ENCODE results near the gene DENND6A.
"Not testable (repeated sequence)": the region's sequence is repeated elsewhere in the genome, so short reads cannot be mapped to it uniquely, and the experiment has no call there.

DENND6A gene

DNA sequence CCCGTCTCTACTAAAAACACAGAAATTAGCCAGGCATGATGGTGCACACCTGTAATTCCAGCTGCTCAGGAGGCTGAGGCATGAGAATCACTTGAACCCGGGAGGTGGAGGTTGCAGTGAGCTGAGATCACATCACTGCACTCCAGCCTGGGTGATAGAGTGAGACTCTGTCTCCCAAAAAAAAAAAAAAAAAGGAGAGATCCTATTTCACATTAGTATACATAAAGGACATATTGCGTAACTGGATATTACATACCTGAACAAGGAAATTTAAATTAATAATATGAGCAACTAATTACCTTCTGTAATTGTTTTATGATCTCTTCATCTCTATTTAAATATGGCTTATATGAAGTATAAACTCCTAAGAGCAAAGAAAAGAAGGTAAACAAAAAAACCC lies 58.6 kb downstream of the DENND6A start:
- not testable (repeated sequence) for DNase-seq (ENCODE audit: low spot score)

DNA sequence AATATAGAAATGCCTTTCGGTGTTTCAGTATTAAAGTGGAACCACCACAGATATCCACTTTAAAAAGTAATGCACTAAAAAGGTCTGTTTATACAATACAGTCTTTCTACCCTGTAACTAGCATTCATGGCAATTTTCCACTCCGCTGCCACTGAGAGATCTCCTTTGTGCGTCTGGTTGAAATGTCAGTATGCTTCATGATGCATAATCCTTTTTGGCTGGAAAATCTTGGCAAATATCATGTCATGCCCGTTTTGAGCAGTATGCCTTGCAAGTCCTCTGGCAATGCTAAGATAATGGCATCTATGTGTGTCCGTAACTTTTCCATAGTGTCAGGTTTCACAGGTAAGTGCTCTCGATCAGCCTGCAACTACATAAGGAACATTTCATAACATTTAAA lies 64.9 kb downstream of the DENND6A start:
- DNase-seq (ENCODE audit: low spot score) = no peak

DNA sequence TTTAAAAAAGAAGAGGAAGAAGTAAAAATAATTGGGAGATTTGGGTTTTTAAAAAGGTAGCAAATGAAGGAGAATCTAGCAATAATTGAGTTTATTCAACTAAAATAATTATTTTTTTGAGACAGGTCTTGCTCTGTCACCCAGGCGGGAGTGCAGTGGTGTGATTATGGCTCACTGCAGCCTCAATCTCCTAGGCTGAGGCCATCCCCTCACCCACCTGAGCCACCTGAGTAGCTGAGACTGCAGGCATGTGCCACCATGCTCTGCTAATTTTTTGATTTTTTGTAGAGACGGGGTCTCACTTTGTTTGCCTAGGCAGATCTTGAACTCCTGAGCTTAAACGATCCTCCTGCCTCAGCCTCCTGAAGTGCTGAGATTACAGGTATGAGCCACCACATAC lies 68.1 kb downstream of the DENND6A start:
- no peak for DNase-seq (ENCODE audit: low spot score)

DNA sequence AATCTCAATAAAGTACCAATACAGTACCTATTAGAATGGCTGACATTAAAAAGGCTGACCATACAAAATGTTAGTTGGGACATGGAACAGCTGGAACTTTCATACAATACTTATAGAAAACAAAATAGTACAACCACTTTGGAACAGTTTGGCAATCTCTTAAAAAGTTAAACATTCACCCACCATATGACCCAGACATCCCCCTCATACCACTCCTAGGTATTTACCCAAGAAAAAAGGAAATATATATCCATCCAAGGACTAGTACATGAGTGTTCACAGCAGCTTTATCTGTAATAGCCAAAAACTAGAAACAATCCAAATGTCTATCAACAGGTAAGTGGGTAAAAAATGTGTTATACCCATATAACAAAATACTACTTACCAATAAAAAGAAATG lies 70.5 kb downstream of the DENND6A start:
- no peak for DNase-seq (ENCODE audit: low spot score)

DNA sequence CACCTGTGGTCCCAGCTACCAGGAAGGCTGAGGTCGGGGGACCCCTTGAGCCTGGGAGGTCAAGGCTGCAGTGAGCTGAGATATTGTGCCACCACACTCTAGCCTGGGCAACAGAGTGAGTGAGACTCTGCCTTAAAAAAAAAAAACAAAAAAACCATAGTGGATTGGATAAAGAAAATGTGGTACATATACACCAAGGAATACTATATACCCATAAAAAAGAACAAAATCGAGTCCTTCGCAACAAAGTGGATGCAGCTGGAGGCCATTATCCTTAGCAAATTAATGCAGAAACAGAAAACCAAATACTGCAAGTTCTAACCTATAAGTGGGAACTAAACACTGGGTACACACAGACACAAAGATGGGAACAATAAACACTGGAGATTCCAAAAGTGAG lies 75.1 kb downstream of the DENND6A start:
- DNase-seq (ENCODE audit: low spot score) = no peak

DNA sequence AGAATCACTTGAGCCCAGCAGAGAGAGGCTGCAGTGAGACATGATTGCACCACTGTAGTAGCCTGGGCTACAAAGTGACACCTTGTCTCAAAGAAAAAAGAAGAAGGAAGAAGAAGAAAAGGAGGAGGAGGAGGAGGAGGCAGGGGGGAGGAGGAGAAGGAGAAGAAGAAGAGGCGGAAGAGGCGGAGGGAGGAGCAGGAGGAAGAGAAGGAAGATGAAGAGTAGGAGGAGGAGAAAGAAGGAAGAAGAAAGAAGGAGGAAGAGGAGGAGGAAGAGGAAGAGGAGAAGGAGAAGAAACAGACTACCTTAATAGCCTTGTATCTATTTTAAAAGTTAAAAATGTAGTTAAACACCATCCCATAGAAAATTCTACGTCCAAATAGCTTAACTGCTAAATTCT lies 76.6 kb downstream of the DENND6A start:
- no peak for DNase-seq (ENCODE audit: low spot score)

DNA sequence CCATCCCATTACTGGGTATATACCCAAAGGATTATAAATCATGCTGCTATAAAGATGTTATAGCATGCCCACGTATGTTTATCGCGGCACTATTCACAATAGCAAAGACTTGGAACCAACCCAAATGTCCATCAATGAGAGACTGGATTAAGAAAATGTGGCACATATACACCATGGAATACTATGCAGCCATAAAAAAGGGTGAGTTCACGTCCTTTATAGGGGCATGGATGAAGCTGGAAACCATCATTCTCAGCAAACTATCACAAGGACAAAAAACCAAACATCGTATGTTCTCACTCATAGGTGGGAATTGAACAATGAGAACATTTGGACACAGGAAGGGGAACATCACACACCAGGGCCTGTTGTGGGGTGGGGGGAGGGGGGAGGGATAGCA lies 81.0 kb downstream of the DENND6A start:
- DNase-seq (ENCODE audit: low spot score) = not testable (repeated sequence)

DNA sequence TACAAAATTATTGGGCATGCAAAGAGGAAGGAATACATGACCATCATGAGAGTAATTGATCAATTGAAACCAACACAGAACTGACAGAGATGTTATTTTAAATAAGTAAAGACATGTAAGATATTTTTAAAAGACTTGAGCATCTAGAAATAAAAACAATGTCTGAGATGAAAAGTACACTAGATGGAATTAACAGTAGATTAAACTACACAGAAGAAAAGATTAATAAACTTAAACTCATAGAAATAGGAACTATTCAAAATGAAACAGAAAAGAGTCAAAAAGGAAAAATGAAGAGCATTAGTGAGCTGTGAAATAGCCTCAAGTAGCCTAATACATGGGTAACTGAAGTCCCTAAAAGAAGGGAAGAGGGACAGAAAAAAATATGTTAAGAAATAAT lies 87.2 kb downstream of the DENND6A start:
- DNase-seq (ENCODE audit: low spot score) = no peak

DNA sequence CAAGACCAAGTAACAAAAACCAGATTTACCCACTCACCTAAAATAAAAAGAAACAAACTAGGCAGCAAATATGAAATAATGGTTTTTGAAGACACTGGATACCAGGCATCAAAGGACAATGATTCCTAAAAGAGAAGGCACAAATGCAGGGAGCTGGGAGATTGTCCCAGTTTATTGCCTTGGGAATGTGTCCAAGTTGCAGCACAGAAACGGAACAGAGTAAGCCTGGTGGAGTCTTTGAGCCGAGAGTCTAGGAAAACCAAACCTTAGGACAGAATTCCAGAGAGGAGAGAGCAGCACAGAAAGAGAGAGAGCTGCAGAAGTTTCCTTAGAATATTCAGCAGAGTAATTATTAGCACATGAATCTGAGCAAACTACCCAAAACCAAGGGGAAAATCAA lies 87.9 kb downstream of the DENND6A start:
- DNase-seq (ENCODE audit: low spot score) = no peak

DNA sequence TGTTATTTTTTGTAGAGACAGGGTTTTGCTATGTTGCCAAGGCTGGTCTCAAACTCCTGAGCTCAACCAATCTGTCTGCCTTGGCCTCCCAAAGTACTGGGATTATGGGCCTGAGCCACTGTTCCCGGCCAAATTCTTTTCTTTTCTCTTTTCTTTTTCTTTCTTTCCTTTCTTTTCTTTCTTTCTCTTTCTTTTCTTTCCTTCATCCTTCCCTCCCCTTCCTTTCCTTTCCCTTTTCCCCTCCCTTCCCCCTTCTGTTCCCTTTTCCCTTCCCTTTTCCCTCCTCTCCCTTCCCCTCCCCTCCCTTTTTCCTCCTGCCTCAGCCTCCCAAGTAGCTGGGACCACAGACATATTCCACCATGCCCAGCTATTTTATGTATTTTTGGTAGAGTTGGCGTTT lies 92.7 kb downstream of the DENND6A start:
- no peak for DNase-seq (ENCODE audit: low spot score)

DNA sequence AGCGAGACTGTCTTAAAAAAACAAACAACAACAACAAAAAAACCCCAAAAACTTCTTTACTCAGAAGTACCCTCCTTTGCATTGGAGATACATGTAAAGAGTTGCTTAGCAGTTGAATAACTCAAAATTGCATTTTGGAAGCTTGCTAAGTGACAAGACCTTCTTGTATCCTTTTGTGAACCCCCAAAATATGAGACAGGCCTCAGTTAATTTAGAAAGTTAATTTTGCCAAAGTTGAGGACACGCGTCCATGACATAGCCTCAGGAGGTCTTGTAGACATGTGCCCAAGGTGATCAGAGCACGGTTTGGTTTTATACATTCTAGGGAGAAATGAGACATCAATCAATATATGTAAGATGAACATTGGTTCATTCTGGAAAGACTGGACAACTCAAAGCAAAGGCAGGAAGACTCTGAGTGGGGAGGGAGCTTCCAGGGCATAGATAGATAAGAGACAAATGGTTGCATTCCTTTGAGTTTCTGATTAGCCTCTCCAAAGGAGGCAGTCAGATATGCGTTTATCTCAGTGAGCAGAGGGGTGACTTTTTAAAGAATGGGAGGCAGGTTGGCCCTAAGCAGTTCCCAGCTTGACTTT lies 94.0 kb downstream of the DENND6A start:
- no peak for DNase-seq (ENCODE audit: low spot score)

DNA sequence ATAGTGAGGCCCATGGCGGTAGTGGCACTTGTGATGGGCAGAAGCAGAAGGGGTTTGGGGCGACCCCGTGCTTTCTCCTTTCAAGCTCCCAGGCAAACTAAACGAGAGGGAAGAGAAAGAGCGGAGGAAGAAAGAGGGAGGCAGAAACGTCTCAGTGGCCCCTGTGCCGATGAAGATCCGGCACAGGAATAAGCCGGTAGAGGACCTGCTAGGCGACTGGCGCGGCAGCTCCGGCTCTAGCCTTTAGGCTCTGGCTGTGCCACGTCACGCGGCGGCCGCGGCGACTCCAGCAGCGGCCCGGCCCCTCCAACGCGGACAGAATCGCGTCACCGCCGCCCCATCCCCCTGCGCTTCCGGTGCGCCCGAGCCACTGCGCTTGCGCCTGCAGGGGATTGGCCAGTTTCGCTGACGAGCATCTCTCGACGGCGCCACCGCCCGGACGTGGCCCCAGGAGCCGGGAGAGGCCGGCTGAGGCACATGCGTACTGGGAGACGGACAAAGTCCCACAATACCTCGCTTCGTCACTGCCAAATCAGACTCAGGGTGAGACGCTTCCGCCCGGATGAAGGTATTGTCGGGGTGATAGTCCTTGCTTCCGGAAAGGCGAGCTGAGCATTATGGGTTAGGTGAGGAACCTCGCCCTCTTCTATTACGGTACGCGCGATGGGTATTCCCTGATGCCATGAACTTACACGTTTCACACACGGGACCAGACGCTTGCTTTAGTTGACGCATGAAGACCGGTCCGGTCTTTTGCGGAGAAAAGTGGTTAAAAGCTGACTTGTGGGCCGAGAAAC lies 95.6 kb downstream of the DENND6A start, which contains the start of gene ARF4:
Gene ARF4, minus strand, starts transcription at position 218 of the 797 bp plus-strand sequence. Its CDS starts 204 bp downstream, at position 14.
- peak; percentile 61 for DNase-seq (ENCODE audit: low spot score)

DNA sequence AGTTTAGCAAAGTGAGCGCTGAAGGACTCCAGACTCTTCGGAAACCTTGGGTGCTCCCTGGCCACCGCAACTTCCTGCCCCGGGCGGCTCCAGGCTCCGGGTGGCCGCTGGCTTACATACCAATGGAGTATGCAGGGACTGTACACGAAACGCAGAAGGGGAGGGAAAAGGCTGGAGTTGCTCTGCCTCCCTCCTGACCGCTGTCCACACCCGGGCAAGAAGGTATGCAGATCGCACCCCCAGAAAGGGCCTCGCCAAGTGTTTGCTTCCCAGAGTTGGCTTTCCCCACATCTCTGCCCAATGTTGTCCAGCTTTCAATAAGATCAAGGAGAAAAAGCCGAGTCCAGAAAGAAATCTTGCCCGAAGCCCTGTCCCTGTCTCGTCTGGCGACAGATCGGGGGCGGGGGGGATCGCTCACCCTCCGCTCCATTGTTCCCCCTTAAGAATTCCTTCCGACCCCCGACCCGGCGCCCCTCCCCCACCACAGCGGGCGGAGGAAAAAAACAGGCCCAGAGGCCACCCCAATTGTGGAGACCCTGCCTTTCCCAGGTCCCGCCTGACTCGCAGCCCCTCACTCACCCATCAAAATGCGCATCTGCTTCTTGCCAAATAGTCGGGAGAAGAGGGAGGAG lies 96.3 kb downstream of the DENND6A start:
- DNase-seq (ENCODE audit: low spot score) = peak; percentile 19

DNA sequence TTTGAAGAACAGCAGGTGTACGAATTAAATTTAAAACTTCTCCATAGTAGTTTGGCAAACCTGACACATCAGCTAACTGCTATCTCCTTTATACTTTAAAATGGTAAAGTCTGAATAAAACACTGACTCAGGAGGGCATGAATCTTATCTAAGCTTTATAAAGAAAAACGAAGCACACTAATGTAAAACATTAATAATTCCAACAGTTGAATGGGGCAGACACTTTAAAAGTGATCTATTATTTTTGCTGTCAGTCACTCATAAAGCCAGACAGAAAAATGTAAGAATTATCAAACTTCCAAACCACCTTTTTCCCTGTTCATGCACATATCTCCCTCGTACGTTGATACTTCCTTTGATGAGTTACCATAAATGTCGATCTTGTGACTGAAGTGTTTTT lies 98.3 kb downstream of the DENND6A start:
- DNase-seq (ENCODE audit: low spot score) = no peak

DNA sequence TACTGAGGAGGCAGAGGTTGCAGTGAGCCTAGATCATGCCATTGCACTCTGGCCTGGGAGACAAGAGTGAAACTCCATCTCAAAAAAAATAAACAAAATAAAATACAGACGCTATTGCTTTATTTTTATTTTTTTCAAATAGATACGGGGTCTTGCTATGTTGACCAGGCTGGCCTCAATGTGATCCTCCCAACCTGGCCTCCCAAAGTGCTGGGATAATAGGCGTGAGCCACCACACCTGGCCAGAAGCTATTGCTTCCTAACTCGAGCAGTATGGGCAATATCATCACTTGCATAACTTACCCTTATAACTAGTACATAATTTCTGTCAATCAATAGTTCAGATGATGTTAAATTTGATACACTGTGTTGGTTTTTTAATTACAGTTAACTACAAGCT lies 98.7 kb downstream of the DENND6A start:
- no peak for DNase-seq (ENCODE audit: low spot score)

DNA sequence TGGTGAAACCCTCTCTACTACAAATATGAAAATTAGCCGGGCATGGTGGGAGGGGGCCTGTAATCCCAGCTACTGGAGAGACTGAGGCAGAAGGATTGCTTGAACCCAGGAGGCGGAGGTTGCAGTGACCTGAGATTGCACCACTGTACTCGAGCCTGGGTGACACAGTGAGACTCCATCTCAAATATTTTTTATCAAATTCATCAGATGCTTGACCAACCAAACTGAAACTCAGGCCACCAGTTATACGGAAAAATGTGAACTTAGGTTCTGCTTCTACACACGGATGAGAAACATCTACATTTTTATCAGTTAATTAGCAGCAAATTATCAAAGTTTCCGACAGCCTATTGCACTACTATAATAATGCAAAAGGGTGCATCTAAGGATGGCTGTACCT lies 100.6 kb downstream of the DENND6A start:
- no peak for DNase-seq (ENCODE audit: low spot score)

DNA sequence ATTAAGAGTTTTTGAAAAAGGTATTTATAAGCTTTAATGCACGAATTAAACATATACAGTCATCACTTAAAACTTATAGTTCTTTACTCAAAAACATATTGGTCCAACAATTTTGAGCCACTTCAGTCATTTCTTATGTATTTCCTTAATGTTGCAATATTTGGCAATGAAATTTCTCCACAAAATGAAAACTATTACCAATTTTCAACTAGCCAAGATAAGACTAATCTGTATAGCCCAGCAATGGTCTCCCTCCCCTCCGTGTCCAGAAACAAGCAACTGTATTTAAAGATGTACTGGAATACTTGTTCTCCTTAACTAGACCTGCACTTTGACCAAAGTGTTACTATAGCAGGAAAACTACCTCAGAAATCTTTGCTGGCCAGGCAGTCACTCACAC lies 105.0 kb downstream of the DENND6A start:
- DNase-seq (ENCODE audit: low spot score) = no peak

DNA sequence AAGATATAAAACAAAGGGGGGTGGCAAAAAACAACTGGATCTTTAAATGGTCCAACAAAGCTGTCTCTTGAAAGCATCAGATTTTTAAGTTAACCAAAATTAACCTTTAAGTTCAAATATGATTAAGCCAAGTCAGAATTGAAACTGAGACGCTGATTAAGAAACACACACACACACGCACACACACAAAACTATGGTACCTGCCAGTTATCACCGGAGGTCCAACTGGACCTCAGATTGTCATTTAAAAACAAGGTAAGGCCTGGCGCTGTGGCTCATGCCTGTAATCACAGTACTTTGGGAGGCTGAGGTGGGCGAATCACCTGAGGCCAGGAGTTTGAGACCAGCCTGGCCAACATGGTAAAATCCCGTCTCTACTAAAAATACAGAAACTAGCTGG lies 106.1 kb downstream of the DENND6A start:
- no peak for DNase-seq (ENCODE audit: low spot score)

DNA sequence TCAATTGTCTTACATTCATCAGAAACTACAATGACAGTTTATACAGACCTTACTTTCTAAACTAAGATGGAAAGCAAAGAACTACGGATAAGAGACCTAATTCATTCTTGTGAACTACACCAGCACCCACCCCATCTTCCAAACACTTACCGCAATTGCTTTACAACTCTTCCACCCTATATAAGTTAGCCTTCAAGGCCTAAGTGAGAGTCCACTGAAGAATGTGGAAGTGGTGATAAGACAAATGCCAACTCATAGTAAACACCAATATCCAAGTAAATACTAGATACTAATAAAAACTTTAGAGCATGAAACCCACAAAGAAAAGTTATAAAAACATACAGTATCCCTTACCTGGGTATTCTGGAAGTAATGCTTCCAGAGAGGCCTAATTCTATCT lies 109.3 kb downstream of the DENND6A start:
- DNase-seq (ENCODE audit: low spot score) = no peak

DNA sequence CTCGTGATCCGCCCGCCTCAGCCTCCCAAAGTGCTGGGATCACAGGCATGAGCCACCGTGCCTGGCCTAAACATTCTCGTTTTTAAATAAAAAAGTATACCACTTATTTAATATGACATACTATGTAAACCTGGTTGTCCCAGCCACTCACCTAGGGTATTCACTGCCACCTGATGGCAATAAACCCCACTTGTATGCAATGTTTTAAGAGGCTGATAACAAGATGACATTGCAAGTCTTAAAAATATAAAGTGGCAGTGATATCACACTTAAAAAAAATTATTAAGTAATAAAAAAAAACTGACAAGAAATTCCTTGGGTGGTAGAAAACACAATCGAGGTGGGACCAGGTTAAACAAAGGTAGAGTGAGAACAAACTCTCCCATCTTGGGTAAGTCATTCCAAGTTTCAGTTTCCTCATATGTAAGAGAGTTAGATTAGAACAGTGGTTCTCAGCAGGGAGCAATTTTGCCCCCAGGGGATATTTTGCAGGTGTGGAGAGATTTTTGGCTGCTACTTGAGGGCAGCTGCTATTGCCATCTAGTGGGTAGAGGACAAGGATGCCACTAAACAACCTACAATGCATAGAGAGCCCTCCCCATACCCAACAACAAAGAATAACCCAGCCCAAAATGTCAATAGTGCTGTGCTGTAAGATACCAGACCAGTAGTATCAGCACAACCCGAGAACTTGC lies 110.3 kb downstream of the DENND6A start:
- no peak for DNase-seq (ENCODE audit: low spot score)

DNA sequence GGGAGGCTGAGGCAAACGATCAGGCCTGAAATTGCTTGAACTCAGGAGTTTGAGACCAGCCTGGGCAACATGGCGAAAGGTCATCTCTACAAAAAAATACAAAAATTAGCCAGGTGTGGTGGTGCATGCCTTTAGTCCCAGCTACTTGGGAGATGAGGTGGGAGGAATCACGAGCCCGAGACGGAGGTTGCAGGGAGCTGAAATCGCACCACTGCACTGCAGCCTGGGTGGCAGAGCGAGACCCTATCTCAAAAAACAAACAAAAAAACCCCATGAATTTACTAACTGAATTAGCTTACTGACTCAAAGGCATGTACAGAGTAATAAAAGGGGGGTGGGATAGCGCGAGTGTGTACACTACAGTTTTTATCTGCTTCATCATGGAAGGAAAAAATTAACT lies 115.1 kb downstream of the DENND6A start:
- DNase-seq (ENCODE audit: low spot score) = no peak

DNA sequence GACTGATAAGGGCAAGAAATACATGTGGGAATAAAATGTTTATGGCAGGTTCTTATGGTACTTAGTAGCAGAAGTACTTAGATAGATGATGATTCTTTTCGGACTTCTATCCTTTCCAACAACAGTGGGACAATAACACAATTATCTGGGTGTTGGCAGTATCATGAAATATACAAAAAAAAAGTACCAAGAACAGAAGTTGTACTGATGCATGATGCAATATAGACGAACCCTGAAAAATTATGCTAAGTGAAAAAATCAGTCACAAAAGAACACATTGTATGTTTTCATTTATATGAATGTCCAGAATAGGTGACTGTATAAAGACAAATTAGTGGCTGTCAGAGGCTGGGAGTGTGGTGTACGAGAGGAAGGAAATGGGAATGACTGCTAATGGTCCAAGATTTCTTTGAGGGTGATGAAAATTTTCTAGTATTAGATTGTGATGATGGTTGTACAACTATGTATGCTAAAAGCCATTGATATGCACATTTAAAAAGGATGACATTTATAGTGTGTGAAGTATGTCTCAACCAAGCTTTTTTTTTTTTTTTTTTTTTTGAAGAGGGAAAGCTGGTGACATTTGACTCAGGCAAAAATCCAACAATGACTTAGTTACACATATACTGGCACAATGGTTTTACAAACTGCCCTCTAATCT lies 116.8 kb downstream of the DENND6A start:
- no peak for DNase-seq (ENCODE audit: low spot score)
